ENCODE data around the gene SNX30.

- TF ChIP-seq CTCF (conservative IDR thresholded peaks at IDR 0.05; ENCODE audit: low read length) = peak; percentile 99
- no peak for TF ChIP-seq EZH2phosphoT487 (IDR thresholded peaks at IDR 0.05; ENCODE audit: borderline replicate concordance)
Observed at GRCh38 chr9:112844771-112845542, 94.4 kb downstream of the SNX30 start.
